GM12873 (cell line): Measurements from ENCODE around the gene TBX2.

ENCODE experiments used
- CTCF ChIP-seq: IDR thresholded peaks from 2 replicates; pipeline ENCODE4 v1.5.1; 2012; ENCODE audit warnings: low read depth, mild to moderate bottlenecking, moderate library complexity, low read length, control low read depth; ENCODE audit not compliant: insufficient read depth; ENCODE audit errors: missing control alignments

TBX2 gene

DNA sequence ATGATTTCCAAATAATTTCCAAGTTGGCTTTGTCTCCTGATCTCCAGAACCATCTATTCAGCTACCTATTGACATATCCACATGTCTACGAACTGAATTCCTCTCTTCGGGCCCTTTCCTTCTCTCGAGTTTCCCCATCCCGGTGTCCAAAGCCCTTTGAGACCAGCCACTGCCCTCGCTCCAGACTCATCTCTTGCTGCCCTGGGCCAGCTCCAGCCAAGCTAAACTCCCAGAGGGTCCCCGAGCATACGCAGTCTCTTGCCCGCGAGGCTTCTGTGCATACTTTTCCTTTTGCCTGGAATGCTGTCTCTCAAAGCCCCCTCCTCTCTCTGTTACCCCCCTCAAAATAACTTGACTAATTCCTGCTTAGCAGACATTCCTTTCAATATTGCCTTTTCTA, 27.2 kb upstream of the TBX2 start:
- TF ChIP-seq CTCF: no peak

DNA sequence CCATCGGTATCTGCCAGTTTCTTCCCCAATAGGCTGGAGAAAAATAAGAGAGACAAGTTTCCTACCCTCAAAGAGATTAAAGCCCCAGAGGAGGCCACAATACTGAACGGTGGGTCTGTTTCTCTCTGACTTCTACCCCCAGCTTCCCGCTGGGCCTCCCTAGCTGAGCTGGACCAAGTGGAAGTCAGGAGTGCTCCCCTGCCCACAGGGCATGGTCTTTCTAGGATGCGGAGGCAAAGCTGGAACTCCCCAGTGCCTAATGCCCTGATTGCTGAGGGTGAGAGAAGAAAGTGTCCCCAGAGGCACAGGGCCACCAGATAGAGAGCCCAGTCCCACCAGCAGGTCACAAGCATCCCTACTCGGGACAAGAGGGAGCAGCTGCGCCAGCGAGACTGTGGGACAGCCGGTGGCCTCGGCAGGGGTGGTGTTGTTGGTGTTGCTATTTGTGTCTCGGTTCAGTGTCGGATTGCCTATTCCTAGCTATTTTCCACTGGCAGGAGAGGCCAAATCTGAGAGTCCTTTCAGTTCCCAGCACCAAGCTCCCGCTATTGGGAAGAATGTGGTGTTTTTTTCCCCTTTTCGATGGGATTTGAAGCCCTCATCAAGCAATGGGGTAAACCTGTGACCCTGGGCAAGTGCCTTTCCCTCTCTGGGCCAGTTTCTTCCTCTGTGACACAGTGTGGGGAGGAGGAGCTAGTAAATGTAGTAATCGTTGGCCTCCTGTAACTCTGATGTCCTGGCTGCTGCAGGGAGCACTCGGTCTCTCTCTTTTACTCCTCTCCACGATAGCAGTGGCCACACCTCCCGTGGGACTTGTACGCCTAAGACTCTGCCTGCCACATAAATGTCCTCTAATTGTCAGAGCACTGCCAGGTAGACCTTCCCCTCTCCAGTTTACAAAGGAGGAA, 22.5 kb upstream of the TBX2 start:
- no peak for TF ChIP-seq CTCF

GRCh38 chr17:61378658-61379456, 20.8 kb upstream of the TBX2 start:
- TF ChIP-seq CTCF: no peak

GRCh38 chr17:61379457-61380216, 20.0 kb upstream of the TBX2 start:
- TF ChIP-seq CTCF: no peak

- no peak for TF ChIP-seq CTCF
These were observed 19.3 kb upstream of the TBX2 start for GRCh38 chr17:61380217-61380835.

- no peak for TF ChIP-seq CTCF
These were observed 18.7 kb upstream of the TBX2 start for GRCh38 chr17:61380836-61381525.
